CD4-positive, alpha-beta T cell treated with Interleukin-6 for 4 hours (primary cell): ENCODE measurements around the gene SHC1.

ENCODE experiments used
- DNase-seq: peaks from one replicate; pipeline ENCODE4 v3.0.0-alpha.2; 2020; ENCODE audit warnings: mixed read lengths

The SHC1 gene

GRCh38 chr1:154970631-154971340 is at the start of gene SHC1:
SHC1 (minus strand) TSS chr1:154970747; CDS start chr1:154970526, 221 bp downstream.
- DNase-seq: peak; percentile 56

- no peak for DNase-seq
Observed at GRCh38 chr1:155019377-155020245, 49.1 kb upstream of the SHC1 start.

- DNase-seq: no peak
Observed at GRCh38 chr1:155018617-155019348, 48.2 kb upstream of the SHC1 start.

GRCh38 chr1:155017946-155018316 is 47.4 kb upstream of the SHC1 start:
- no peak for DNase-seq

GRCh38 chr1:155017041-155017945 is 46.7 kb upstream of the SHC1 start:
- peak; percentile 94 for DNase-seq

- peak; percentile 48 for DNase-seq
Observed at GRCh38 chr1:155016231-155016831, 45.8 kb upstream of the SHC1 start.

GRCh38 chr1:155015527-155016230 is 45.1 kb upstream of the SHC1 start:
- DNase-seq: no peak

- no peak for DNase-seq
Observed at GRCh38 chr1:155014709-155015508, 44.4 kb upstream of the SHC1 start.

- DNase-seq: peak; percentile 86
Observed at GRCh38 chr1:155013632-155014031, 43.1 kb upstream of the SHC1 start.

- no peak for DNase-seq
Observed at GRCh38 chr1:155012776-155013602, 42.4 kb upstream of the SHC1 start.

GRCh38 chr1:155012026-155012546 is 41.5 kb upstream of the SHC1 start:
- peak; percentile 57 for DNase-seq

GRCh38 chr1:155011437-155012025 is 41.0 kb upstream of the SHC1 start:
- no peak for DNase-seq

GRCh38 chr1:155011004-155011416 is 40.5 kb upstream of the SHC1 start:
- DNase-seq: no peak

GRCh38 chr1:155010211-155010918 is 39.8 kb upstream of the SHC1 start:
- DNase-seq: peak; percentile 69

GRCh38 chr1:155009742-155010141 is 39.2 kb upstream of the SHC1 start:
- DNase-seq: no peak

GRCh38 chr1:155009221-155009711 is 38.7 kb upstream of the SHC1 start:
- peak; percentile 47 for DNase-seq

- DNase-seq: peak; percentile 75
Observed at GRCh38 chr1:155008015-155008941, 37.7 kb upstream of the SHC1 start.
